HPDE6-E6E7 (cell line): ENCODE measurements around the gene ZNF554.
"Not testable (repeated sequence)": the region's sequence is repeated elsewhere in the genome, so short reads cannot be mapped to it uniquely, and the experiment has no call there.

Source experiments
- DNase-seq: peaks from one replicate; pipeline ENCODE4 v3.0.0; 2011; ENCODE audit warnings: missing footprints; ENCODE audit errors: extremely low spot score

ZNF554 gene

GRCh38 chr19:2790557-2791271, 29.0 kb upstream of the ZNF554 start:
- DNase-seq: no peak

GRCh38 chr19:2791440-2791839, 28.2 kb upstream of the ZNF554 start:
- no peak for DNase-seq

GRCh38 chr19:2791876-2792275, 27.8 kb upstream of the ZNF554 start:
- DNase-seq: no peak

- DNase-seq: not testable (repeated sequence)
These were observed 27.0 kb upstream of the ZNF554 start for GRCh38 chr19:2792666-2793065.

DNA sequence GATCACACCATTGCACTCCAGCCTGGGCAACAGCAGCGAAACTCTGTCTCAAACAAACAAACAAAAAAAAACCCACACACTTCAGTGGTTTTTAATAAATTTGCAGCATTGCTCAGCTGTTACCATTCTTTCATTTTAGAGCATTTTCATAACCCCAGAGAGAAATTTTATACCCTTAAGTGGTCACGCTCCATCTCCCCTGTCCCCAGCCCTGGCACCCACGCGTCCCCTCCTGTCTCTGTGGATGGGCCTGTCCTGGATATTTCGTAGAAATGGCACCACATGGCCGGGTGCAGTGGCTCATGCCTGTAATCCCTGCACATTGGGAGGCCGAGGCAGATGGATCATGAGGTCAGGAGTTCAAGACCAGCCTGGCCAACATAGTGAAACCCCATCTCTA, 26.5 kb upstream of the ZNF554 start:
- no peak for DNase-seq

DNA sequence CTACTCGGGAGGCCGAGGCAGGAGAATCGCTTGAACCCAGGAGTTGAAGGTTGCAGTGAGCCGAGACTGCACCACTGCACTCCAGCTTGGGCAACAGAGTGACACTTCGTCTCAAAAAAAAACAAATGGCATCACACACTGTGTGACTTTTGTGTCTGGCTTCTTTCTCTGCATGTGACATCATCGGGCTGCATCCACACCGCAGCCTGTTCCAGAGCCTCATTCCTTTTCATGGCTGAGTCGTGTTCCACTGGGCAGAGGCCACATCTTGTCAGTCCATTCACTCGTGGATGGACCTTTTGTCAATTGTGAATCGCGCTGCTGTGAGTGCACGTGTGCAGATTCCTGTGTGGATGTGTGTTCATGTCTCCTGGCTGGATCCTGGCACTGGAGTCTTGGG, 26.1 kb upstream of the ZNF554 start:
- DNase-seq: no peak

DNA sequence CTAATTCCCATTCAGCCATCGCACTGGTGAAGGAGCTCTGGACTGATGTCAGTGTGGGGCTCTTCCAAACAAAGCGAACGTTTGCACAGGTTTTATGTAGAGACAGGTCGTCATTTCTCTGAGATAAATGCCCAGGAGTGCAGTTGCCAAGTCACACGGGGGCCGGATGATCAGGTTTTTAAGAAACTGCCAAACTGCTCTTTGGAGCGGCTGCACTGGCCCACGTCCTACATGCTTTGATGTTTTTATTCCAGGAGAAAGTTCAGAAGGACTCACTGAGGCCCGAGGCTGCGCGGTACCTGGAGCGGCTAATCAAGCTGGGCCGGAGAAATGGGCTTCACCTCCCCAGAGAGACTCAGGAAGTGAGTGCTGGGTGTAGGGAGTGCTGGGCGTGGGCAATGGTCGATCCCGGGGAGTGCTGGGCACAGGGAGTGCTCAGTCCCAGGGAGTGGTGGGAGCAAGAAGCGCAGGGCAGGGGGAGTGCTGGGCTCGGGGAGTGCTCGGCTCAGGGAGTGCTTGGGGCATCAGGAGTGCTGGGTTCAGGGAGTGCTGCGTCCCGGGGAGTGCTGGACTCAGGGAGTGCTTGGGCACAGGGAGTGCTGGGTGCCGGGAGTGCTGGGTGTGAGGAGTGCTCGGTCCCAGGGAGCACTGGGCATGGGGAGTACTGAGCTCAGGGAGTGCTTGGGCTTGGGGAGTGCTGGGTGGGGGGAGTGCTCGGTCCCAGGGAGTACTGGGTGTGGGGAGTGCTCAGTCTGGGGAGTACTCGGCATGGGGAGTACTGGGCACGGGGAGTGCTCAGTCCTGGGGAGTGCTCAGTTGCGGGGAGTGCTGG, 23.6 kb upstream of the ZNF554 start:
- no peak for DNase-seq

- no peak for DNase-seq
These were observed 22.9 kb upstream of the ZNF554 start for GRCh38 chr19:2796659-2797266.

DNA sequence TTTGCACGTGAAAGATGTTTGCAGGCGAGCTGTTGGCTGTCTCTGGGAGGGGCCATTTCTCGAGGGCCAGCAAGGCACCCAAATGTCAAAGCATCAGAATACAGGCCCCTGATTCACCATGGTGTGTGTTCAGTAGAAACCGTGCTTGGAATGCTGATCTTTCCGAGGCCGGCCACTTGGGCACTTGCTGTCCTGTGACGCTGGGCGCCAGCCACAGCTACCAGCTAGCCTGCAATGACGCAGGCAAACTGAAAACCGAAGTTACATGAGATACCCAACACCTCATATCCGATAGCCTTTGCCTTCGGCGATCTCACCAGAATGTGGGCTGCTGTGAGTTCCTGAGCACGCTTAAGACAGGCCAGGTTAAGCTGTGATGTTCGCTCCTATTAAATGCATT, 22.4 kb upstream of the ZNF554 start:
- DNase-seq: no peak

DNA sequence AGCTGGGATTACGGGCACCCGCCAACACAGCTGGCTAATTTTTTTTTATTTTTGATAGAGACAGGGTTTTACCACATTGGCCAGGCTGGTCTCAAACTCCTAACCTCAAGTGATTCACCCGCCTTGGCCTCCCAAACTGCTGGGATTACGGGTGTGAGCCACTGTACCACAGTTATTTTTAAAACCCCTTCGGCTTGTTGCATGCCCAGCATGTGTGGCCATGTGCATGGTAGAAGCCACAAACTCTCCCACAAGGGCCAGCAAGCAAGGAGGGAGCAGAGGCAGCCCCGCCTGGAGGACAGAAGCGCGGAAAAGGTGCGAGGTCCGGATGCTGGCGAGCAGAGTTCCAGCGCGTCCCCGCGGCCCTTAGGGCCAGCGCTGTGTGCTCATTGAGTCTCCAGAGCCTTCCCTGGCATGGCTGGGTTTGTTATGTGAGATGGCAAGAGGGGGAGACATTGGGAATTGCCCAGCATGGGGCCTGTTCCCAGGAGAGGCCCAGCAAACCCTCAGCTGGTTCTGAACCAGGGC, 21.4 kb upstream of the ZNF554 start:
- DNase-seq: no peak

DNA sequence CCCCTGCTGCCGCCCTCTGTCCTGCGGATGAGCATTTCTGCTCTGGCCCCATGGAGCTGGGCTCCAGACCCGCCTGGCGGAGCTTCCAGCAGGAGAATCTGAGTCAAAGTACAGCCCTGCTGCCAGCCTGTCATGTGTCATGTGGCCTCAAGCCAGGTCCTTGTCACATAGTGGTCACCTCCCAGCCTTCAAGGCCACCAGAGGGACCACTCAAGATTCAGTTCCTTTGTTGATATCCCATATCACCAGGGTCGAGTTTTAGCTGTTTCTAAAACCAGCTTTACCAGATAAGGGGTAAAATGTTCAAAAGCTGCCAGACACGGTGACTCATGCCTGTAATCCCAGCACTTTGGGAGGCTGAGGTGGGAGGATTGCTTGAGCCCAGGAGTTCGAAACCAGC, 20.9 kb upstream of the ZNF554 start:
- no peak for DNase-seq

GRCh38 chr19:2799273-2800020, 20.2 kb upstream of the ZNF554 start:
- DNase-seq: no peak

- no peak for DNase-seq
These were observed 19.2 kb upstream of the ZNF554 start for GRCh38 chr19:2800506-2800905.

DNA sequence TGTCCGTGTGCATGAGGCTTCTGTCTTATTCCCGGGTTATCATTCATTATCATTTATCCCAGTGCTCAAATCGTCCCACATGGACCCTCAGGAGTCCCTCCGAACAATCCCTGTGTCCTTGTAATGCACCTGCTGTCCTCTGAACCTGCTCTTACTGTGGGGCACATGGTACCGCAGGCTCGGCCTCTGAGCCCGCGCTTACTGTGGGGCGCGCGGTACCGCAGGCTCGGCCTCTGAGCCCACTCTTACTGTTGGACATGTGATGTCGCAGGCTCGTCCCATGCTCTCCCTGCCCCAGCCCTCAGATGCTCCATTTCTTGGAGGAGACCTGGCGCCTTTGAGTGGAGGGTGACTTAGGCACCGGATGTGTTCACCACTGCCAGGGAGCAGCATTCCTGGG, 16.8 kb upstream of the ZNF554 start:
- no peak for DNase-seq

DNA sequence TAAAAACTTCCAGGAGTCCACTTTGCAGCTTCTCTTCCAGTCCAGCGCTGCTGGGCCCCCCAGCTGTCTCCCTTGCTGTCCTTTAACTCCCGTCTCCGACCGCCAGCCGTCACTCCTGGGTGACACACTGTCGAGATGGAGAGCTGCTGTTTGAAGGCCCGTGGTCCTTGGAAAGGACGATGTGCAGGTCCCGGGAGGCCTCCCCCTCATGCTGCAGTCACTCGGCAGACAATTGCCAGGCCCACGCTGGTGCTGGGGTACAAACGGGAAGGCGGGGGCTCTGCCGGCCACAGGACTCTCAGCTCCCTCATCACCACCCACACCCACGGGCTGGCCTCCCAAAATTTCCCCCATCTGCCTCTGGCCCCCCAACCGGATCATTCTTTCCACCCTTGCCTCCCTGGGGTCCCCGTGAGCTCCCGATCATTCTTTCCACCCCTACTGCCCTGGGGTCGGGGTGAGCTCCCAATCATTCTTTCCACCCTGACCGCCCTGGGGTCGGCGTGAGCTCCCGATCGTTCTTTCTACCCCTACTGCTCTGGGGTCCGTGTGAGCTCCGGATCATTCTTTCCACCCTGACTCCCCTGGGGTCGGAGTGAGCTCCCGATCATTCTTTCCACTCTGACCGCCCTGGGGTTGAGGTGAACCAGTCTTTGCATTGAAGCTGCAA, 16.0 kb upstream of the ZNF554 start:
- DNase-seq: no peak

- no peak for DNase-seq
These were observed 15.3 kb upstream of the ZNF554 start for GRCh38 chr19:2804156-2805004.

GRCh38 chr19:2805261-2805900, 14.3 kb upstream of the ZNF554 start:
- no peak for DNase-seq

DNA sequence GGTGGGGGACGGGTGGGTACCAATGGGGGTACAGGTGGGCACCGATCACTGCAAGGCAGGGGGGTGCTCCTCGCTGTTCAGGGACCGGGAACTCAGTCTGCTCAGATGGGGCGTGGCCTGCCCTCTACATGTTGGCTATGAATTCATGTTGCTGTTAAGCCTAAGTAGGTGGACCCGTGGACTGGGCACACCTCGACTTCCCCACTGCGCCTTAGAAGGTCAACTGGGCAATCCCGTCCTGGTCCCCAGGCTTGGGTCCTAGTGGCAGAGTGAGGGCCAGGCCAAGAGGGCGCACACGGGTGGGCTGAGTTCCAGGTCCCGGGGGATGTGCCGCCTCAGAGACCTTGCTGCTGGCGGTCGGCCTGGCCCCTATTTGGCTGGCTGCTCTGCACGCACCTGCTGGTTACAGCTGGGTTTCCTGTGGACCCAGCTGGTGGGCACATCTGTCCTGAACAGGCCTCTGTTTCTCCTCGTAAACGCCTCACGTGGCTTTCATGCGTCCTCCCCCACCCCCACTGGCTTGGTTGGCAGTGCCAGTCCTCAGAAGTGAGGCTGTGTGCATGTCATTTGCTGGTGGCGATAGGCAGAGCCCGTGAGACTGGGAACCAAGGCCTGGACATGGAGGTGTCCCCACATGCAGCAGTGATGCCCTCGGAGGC, 13.5 kb upstream of the ZNF554 start:
- DNase-seq: no peak

GRCh38 chr19:2806736-2807378, 12.8 kb upstream of the ZNF554 start:
- no peak for DNase-seq
